T-helper 2 cell treated with Interferon-gamma antibody and Interleukin-4, amounts not matched to agents 5 μg/mL and 100 μg/mL, for 36 hours (primary cell): ENCODE results near the gene SDCBP2.

Experiments
- DNase-seq: peaks from one replicate; pipeline ENCODE4 v3.0.0; 2021; ENCODE audit warnings: low spot score
- H3K27ac Mint-ChIP-seq: one replicate; pipeline ENCODE4 v1.8.0; 2021; ENCODE audit warnings: mild to moderate bottlenecking, mixed read lengths
- H3K27me3 Mint-ChIP-seq: one replicate; pipeline ENCODE4 v1.8.0; 2021; ENCODE audit warnings: low read depth, mixed read lengths
- H3K36me3 Mint-ChIP-seq: one replicate; pipeline ENCODE4 v1.8.0; 2021; ENCODE audit warnings: low read depth, mixed read lengths
- H3K4me1 Mint-ChIP-seq: one replicate; pipeline ENCODE4 v1.8.0; 2021; ENCODE audit warnings: low read depth, mixed read lengths
- H3K4me3 Mint-ChIP-seq: one replicate; pipeline ENCODE4 v1.8.0; 2022; ENCODE audit warnings: mild to moderate bottlenecking, moderate library complexity, mixed read lengths
- H3K9me3 Mint-ChIP-seq: one replicate; pipeline ENCODE4 v1.8.0; 2021; ENCODE audit warnings: mixed read lengths

Gene SDCBP2

DNA sequence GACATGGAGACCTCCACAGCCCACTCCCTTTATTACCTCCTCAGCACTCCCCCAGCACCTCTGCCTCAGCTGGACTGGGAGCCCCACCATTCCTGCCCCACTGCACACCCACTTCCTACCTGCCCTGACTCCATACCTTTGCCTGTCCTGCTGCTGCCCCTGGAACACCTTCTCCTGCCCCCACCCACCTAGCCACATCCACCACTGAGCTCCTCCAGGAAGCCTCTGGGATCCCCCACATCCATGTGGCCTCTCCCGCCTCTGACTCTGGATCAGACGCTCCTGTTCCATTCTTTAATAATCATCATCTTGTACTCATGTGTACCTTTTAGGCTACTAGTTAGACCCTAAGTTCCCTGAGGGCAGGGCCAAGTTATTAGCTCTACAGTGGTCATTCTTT lies 2.2 kb upstream of the SDCBP2 start:
- H3K9me3 Mint-ChIP-seq = no peaks in the 10 kb centered on the region
- H3K27ac Mint-ChIP-seq = peak overlapping the region; percentile 73
- peaks cover 58% of the 10 kb centered on the region for H3K4me1 Mint-ChIP-seq
- no peaks in the 10 kb centered on the region for H3K27me3 Mint-ChIP-seq
- no peak overlapping the region for H3K4me3 Mint-ChIP-seq
- H3K36me3 Mint-ChIP-seq = peaks cover 26% of the 10 kb centered on the region
- DNase-seq = peak; percentile 0

DNA sequence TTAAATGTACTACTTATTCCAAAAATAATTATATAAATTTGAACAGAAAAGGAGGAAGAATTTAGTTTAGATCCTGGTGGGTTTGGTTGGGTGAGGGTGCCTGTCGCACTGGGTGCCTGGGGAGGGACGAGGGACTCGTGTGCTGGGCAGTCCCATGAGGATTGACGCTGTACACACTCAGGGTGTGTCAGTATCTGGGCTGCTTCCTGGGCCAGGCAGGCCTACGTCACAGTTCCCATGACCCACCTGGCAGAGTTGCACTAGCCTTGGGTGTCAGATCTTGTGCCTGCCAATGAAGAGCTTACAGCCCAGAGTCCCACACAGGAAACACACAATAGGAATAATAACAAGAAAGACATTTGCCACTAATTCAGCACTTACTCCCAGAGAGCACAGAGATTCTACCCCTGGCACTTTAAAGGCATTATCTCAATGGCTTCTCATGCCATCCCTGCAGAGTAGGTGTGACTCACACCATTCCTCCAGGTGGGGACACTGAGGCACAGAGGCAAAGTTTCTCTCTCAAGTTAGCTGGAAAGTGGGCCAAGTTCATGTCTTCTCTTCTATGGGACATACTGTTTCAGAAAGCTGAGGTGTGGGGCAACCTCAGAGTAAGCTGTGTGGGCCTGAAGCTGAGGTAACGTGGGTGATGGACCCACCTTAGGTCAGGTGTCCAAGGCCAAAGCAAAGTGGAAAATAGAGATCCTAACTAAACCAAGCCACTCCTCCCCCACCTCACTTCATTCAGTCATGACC lies 1.3 kb upstream of the SDCBP2 start:
- no peak for DNase-seq
- no peaks in the 10 kb centered on the region for H3K27me3 Mint-ChIP-seq
- peak overlapping the region; percentile 38 for H3K4me3 Mint-ChIP-seq
- peak overlapping the region; percentile 94 for H3K27ac Mint-ChIP-seq
- H3K36me3 Mint-ChIP-seq = peaks cover 26% of the 10 kb centered on the region
- no peaks in the 10 kb centered on the region for H3K9me3 Mint-ChIP-seq
- H3K4me1 Mint-ChIP-seq = peaks cover 57% of the 10 kb centered on the region

DNA sequence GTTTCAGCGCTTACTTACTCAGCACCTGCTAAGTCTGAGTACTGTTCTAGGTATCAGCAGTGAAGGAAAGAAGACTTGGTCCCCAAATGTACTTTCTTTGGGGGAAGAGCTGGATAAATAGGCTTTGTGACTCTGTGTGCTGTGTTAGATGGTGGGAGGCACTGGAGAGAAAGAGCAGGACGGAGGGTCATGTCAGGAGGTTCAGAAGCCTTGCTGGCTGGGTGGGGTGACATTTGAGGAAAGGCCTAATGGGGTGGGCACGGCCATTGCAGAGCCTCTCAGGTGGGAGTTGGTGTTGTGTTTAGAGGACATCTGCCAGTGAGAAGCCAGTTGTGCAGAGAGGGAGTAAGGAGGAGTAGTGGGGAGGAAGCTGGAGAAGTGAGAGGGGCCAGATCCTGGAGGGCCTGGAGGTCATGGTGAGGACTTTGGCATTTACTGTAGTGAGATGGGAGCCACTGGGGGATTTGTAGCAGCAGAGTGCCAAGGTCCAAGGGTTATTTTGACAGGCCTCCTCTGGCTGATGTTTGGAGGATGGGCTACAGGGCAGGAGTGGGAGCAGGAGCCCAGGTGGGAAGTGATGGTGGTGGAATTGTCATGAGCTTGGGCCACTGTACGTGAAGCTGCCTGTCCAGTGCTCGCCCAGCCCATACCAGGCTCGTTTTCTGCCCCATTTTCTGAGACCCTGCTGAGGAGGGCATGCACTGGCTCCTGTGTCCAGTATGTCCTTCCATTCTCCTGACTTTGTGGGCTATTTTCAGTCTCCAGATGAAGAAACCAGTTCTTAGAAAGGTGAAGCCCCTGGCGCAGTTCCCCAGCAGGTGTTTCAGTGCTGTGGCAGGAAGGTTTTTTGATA lies 886 bp downstream of the SDCBP2 start:
- Mint-ChIP-seq H3K27ac (peak overlapping the region; percentile 71), H3K27me3 (no peaks in the 10 kb centered on the region), H3K9me3 (no peaks in the 10 kb centered on the region), H3K36me3 (peaks cover 18% of the 10 kb centered on the region), H3K4me1 (peaks cover 56% of the 10 kb centered on the region), H3K4me3 (peak overlapping the region; percentile 32)
- no peak for DNase-seq

DNA sequence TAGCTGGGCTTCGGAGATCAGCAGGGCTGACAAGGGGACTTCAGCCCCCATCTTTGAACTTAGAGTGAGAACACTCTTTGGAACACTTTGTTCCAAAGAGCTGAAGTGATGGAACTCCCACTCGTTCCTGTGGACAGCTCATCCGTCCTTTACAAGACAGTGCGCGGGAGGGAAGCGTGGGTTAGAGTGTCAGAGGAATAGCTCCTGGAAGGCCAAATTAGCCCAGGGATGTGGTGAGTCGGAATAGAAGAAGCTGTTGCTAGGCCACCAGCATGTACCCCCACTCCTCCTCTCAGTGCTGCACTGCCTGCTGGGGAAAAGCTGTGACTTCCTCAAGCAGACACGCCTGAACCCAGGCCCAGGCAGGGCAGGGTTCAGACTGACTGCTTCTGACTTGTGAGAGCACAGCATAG lies 1.7 kb downstream of the SDCBP2 start:
- Mint-ChIP-seq H3K4me3 (no peak overlapping the region), H3K27ac (peak overlapping the region; percentile 71), H3K27me3 (no peaks in the 10 kb centered on the region)

DNA sequence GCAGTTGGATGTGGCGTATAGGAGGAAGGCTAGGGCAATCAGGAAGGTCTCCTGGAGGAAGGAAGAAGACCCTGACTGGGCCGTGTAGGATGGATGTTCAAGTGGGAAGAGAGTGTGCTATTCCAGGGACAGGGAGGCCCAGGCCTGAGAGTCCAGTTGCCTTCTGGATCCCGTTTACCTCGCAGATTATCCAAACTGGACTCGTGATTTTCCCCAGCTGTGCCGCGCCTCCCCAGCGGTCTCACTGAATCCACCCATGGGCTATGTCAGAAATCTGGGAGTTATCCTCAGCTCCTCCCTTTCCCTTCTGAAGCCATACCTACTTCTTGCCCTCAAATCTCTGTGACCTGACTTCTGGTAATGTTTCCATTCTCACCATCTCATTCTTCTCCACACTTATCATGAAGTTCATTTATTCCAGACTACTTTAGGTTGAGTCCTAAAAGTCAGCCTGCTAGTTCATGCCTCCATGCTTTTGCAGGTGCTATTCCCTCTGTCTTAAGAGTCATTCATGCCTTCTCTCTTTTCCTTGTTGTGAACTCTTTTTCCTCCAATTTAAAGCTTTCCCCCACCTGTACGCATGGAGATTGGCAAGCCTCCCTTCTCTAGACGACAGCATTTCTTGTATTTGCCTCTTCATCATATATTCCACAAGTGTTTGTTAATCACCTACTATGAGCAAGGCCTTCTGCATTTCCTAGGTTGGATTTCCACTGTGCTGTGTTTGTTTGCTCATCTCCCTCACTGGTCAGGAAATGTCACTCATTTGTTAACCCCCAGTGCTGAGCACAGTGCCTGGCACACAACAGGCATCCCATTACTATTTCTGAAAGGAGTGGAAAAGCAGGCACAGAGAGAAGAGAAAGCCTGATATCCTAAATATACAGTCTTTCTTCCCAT lies 2.7 kb downstream of the SDCBP2 start:
- H3K4me1 Mint-ChIP-seq = peaks cover 52% of the 10 kb centered on the region
- H3K27ac Mint-ChIP-seq = no peak overlapping the region
- H3K4me3 Mint-ChIP-seq = no peak overlapping the region
- H3K9me3 Mint-ChIP-seq = peaks cover 2% of the 10 kb centered on the region
- H3K27me3 Mint-ChIP-seq = no peaks in the 10 kb centered on the region
- no peak for DNase-seq
- peaks cover 8% of the 10 kb centered on the region for H3K36me3 Mint-ChIP-seq

More for the DNA sequence above, 1.7 kb downstream of the SDCBP2 start:
- Mint-ChIP-seq H3K36me3 (peaks cover 11% of the 10 kb centered on the region), H3K9me3 (no peaks in the 10 kb centered on the region), H3K4me1 (peaks cover 51% of the 10 kb centered on the region)
- DNase-seq = peak; percentile 38

DNA sequence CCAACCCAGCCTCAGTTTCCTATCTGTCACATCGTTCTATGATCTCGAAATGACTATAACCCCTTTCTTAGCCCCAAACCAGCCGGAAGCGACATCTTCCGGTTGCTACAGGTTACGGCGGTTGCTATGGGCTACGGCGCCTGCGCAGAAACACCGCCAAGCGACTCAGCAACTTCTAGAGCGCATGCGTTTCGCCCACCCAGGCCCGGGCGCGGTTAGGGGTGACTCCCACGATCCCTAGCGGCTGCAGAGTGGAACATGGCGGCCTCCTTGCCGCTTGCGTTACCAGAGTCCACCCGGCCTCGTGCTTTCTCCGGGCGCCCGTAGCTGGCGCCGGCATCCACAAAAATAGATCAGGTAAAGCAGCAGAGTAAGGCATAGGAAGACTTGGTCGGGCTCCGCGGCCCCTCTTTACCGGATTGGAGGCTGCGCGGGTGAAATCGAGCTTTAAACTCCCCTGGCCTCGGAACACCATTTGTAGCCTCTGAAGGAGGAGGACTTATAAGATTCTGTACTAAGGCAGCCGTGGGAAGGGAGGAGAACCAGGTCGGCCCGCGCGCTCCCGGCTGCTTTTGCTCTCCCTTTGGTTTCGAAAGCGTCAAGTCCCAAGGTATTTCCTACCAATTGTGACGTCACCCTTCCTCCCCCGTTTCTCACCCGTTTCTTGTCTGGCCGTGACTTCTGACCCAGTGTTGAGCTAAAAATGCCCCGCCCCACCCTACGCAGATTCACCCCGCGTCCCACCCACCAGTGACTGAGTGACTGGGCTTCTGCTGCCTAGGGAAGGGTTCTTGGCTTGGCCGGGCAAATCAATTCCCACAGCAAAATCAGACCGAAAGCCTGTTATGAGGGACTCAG lies 3.5 kb downstream of the SDCBP2 start:
- H3K9me3 Mint-ChIP-seq = peaks cover 7% of the 10 kb centered on the region
- no peaks in the 10 kb centered on the region for H3K27me3 Mint-ChIP-seq
- H3K36me3 Mint-ChIP-seq = peaks cover 4% of the 10 kb centered on the region
- DNase-seq = peak; percentile 99
- peaks cover 45% of the 10 kb centered on the region for H3K4me1 Mint-ChIP-seq
- H3K4me3 Mint-ChIP-seq = no peak overlapping the region
- no peak overlapping the region for H3K27ac Mint-ChIP-seq

DNA sequence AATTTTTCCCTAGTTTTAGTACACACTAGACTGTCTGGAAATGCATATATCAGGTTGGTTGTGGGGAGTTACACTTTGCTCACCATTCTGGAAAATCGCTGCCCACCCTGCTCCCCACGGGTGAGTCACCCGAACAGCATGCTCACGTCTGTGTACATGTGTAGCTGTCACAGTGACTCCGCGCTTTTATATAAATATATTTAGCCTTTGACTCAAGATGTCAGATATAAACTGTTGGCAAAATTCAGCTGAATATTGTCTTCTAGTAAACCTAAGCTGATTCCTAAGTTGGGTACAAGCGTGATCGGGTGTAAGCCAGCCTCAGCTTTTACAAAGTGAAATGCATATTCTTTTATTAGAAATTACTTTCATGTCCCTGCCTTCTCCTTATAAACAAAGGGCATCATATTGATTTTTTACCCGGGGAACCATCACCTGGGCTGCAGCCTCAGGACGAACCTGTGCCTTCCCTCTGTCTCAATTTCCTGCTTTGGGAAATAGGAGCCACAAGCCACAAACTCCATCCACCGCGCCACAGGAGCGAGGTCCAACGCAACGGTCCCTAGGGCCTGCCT lies 4.3 kb downstream of the SDCBP2 start:
- Mint-ChIP-seq H3K4me3 (no peak overlapping the region), H3K4me1 (peaks cover 38% of the 10 kb centered on the region), H3K27me3 (no peaks in the 10 kb centered on the region), H3K9me3 (peaks cover 8% of the 10 kb centered on the region), H3K27ac (no peak overlapping the region), H3K36me3 (peaks cover 3% of the 10 kb centered on the region)
- no peak for DNase-seq

DNA sequence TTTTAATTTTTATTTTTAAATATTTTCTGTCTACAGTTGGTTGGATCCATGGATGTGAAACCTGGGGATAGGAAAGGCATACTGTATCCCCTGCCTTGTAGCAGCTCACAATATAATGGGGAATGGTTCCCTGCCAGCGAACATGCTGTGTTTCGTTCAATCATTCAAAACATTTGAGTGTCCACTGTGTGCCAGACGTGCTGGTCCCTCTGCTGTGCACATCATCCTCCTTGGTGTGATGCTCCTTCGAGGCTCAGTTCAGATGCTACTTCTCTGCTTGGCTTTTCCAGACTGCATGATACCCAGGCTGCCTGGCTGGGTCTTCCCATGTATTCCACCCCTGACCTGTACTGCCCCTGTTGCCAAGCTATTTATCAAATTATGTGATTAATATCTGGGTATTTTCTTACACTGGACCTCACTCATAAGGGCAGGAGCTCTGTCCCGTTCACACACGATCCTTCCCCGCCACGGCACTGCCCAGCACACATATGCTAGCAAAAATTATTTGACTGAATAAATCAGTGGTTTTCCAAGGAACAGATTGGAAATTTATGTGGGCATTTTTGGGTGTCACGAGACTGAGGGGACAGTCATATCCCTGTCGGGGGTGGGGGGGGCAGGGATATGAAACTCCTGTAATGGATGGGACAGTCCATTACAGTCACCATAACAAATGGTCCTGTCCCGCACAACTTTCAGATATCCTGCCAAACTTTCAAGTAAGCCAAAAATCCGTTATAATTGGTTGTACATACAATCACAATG lies 4.9 kb downstream of the SDCBP2 start:
- Mint-ChIP-seq H3K27ac (no peak overlapping the region), H3K4me3 (no peak overlapping the region), H3K4me1 (peaks cover 34% of the 10 kb centered on the region)

DNA sequence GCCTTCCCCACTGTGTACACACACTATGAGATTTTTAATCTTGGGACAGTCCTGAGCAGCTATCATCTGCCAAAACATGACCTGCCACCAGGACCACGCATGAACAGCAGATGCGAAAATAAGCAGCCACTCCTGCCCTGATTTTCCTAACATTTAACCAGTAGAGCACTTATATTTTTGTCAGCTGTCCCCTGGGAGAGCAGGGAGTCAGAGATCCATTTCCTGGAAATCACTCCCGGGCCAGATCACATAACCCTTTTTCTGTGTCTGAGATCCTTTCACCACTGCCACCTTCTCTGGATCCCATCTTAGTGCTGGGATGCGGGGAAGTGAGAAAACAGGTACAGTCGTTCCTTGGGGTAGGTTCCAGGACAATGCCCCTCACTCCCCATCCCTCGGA lies 5.7 kb downstream of the SDCBP2 start:
- DNase-seq = no peak
- H3K4me1 Mint-ChIP-seq = peaks cover 32% of the 10 kb centered on the region
- H3K27me3 Mint-ChIP-seq = no peaks in the 10 kb centered on the region
- H3K36me3 Mint-ChIP-seq = peaks cover 2% of the 10 kb centered on the region
- H3K4me3 Mint-ChIP-seq = no peak overlapping the region
- peaks cover 8% of the 10 kb centered on the region for H3K9me3 Mint-ChIP-seq
- peak overlapping the region; percentile 4 for H3K27ac Mint-ChIP-seq

More for the DNA sequence above, 4.9 kb downstream of the SDCBP2 start:
- peaks cover 8% of the 10 kb centered on the region for H3K9me3 Mint-ChIP-seq
- peaks cover 2% of the 10 kb centered on the region for H3K36me3 Mint-ChIP-seq
- H3K27me3 Mint-ChIP-seq = no peaks in the 10 kb centered on the region
- DNase-seq = no peak

DNA sequence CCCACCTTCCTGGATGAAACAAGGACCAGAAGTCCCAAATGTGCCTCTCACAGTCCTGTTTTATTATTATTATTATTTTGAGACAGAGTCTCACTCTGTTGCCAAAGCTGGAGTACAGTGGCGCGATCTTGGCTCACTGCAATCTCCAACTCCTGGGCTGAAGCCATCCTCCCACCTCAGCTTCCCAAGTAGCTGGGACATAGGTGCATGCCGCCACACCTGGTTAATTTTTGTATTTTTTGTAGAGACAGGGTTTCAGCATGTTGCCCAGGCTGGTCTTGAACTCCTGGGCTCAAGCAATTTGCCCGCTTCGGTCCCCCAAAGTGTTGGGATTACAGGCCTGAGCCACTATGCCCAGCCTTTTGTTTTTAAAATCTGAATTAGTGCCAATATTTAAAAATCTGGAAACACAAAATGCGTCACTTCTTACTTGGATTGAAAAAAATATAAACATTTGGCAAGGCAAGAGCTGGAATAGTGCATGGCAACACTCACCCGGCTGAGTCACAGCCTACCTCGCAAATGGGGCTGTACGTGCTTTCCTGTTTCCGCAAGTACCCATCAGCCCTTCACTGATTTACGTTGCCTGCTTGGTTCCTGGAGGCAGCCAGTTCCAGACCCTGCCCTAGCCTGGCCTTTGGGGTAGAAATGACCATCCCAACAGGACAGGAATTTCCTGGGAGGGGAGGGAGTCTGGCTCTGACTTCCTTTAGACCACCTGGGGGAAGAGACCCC lies 6.3 kb downstream of the SDCBP2 start:
- H3K4me1 Mint-ChIP-seq = peaks cover 32% of the 10 kb centered on the region
- peaks cover 2% of the 10 kb centered on the region for H3K36me3 Mint-ChIP-seq
- peaks cover 8% of the 10 kb centered on the region for H3K9me3 Mint-ChIP-seq
- H3K27ac Mint-ChIP-seq = no peak overlapping the region
- no peak for DNase-seq
- no peaks in the 10 kb centered on the region for H3K27me3 Mint-ChIP-seq
- no peak overlapping the region for H3K4me3 Mint-ChIP-seq

DNA sequence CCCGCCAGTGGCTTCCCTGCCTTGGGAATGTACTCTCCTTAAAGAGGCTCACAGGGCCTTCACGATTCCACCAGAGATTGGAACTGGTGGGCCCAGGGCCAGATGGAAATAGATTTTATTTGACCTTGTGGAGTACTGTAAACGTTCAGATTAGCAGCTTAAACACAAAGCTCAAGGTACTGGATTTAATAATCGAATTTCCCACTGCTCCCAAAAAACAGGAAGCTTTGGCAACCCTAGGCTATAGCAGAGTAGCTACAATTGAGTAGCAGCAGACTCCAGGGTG lies 7.3 kb downstream of the SDCBP2 start:
- Mint-ChIP-seq H3K27me3 (no peaks in the 10 kb centered on the region), H3K4me1 (peaks cover 33% of the 10 kb centered on the region), H3K27ac (no peak overlapping the region), H3K36me3 (peaks cover 2% of the 10 kb centered on the region), H3K9me3 (peaks cover 8% of the 10 kb centered on the region), H3K4me3 (no peak overlapping the region)
- no peak for DNase-seq
